ENCODE results near the gene IL33.
"Not testable (repeated sequence)": the region's sequence is repeated elsewhere in the genome, so short reads cannot be mapped to it uniquely, and the experiment has no call there.

The IL33 gene

GRCh38 chr9:6215562-6215961 is at the start of gene IL33:
Gene IL33 (plus strand): TSS chr9:6215807. CDS start chr9:6241695, 25,888 bp downstream.
- DNase-seq: peak; percentile 73

- DNase-seq: no peak
These were observed 43.9 kb upstream of the IL33 start for GRCh38 chr9:6171667-6172066.

GRCh38 chr9:6173914-6174313 is 41.7 kb upstream of the IL33 start:
- DNase-seq: no peak

- not testable (repeated sequence) for DNase-seq
These were observed 32.9 kb upstream of the IL33 start for GRCh38 chr9:6182549-6183226.

GRCh38 chr9:6183227-6183551 is 32.4 kb upstream of the IL33 start:
- DNase-seq: no peak

GRCh38 chr9:6183627-6184026 is 32.0 kb upstream of the IL33 start:
- DNase-seq: no peak

- DNase-seq: no peak
These were observed 30.6 kb upstream of the IL33 start for GRCh38 chr9:6184749-6185645.

- DNase-seq: no peak
These were observed 28.9 kb upstream of the IL33 start for GRCh38 chr9:6186691-6187090.

GRCh38 chr9:6187272-6187671 is 28.3 kb upstream of the IL33 start:
- no peak for DNase-seq

- no peak for DNase-seq
These were observed 27.1 kb upstream of the IL33 start for GRCh38 chr9:6188466-6188865.

- DNase-seq: no peak
These were observed 26.7 kb upstream of the IL33 start for GRCh38 chr9:6188906-6189305.

- DNase-seq: no peak
These were observed 20.7 kb upstream of the IL33 start for GRCh38 chr9:6194934-6195333.

- DNase-seq: no peak
These were observed 19.8 kb upstream of the IL33 start for GRCh38 chr9:6195714-6196360.

GRCh38 chr9:6197330-6197729 is 18.3 kb upstream of the IL33 start:
- DNase-seq: no peak

- DNase-seq: no peak
These were observed 17.4 kb upstream of the IL33 start for GRCh38 chr9:6198251-6198650.

- DNase-seq: peak; percentile 38
These were observed 16.0 kb upstream of the IL33 start for GRCh38 chr9:6199596-6199995.

- no peak for DNase-seq
These were observed 14.8 kb upstream of the IL33 start for GRCh38 chr9:6200761-6201160.

GRCh38 chr9:6209966-6210365 is 5.6 kb upstream of the IL33 start:
- no peak for DNase-seq

- DNase-seq: no peak
These were observed 2.8 kb upstream of the IL33 start for GRCh38 chr9:6212722-6213375.

- no peak for DNase-seq
These were observed 1.2 kb upstream of the IL33 start for GRCh38 chr9:6214434-6214833.

GRCh38 chr9:6214903-6215302 is 704 bp upstream of the IL33 start:
- DNase-seq: no peak

- no peak for DNase-seq
These were observed 395 bp downstream of the IL33 start for GRCh38 chr9:6216002-6216401.

GRCh38 chr9:6216951-6217350 is 1.3 kb downstream of the IL33 start:
- DNase-seq: no peak

All from NCI-H1092 (cell line).